Neural progenitor cell (in vitro differentiated cells): ENCODE results near the gene CDH13.

ENCODE experiments used
- EZH2 ChIP-seq: fragments of 200-600 bp; sonication (generic); IDR thresholded peaks from 2 replicates; pipeline ENCODE4 v1.6.1; 2017; ENCODE audit warnings: antibody characterized with exemption, mild to moderate bottlenecking, moderate library complexity
- TF ChIP-seq, protein P1 (sequence below): fragments of 200-600 bp; sonication (generic); IDR thresholded peaks from 2 replicates; pipeline ENCODE4 v1.5.1; 2017; ENCODE audit warnings: antibody characterized with exemption, mild to moderate bottlenecking

DNA sequence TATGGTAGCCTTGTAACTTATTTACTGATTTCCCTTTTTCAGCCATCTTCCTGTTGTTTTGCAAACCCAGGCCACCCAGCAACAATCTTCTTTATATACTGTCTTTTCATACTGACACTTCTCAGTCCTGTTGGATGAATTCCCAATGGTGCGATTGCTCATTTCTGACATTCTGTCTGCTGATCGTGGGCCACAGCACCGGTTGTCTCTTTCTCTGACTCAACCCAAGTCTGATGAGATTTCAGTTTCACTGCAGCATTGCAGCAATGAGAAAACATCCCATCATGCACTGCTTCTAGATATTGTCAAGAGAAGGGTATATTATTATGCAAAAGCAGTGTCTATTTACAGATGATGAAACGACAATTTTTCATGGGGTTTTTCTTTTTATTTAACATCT is 831.8 kb downstream of the CDH13 start:
- TF ChIP-seq, protein P1, sequence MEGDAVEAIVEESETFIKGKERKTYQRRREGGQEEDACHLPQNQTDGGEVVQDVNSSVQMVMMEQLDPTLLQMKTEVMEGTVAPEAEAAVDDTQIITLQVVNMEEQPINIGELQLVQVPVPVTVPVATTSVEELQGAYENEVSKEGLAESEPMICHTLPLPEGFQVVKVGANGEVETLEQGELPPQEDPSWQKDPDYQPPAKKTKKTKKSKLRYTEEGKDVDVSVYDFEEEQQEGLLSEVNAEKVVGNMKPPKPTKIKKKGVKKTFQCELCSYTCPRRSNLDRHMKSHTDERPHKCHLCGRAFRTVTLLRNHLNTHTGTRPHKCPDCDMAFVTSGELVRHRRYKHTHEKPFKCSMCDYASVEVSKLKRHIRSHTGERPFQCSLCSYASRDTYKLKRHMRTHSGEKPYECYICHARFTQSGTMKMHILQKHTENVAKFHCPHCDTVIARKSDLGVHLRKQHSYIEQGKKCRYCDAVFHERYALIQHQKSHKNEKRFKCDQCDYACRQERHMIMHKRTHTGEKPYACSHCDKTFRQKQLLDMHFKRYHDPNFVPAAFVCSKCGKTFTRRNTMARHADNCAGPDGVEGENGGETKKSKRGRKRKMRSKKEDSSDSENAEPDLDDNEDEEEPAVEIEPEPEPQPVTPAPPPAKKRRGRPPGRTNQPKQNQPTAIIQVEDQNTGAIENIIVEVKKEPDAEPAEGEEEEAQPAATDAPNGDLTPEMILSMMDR, result no peak
- TF ChIP-seq EZH2, result no peak
